Measurements from ENCODE around the gene RIPK4. TPM values are rescaled to one million over a fixed set of nuclear protein-coding genes. Genes with fewer than 3 reads are reported as not detected.
A peak's percentile ranks its signal among the peaks of the same experiment; 100 is the strongest.
"Not testable (repeated sequence)": the region's sequence is repeated elsewhere in the genome, so short reads cannot be mapped to it uniquely, and the experiment has no call there.

RIPK4 gene
- total and polyA plus RNA-seq, 8 donors, result 8.7 to 37.6 (median 21.2) TPM

DNA sequence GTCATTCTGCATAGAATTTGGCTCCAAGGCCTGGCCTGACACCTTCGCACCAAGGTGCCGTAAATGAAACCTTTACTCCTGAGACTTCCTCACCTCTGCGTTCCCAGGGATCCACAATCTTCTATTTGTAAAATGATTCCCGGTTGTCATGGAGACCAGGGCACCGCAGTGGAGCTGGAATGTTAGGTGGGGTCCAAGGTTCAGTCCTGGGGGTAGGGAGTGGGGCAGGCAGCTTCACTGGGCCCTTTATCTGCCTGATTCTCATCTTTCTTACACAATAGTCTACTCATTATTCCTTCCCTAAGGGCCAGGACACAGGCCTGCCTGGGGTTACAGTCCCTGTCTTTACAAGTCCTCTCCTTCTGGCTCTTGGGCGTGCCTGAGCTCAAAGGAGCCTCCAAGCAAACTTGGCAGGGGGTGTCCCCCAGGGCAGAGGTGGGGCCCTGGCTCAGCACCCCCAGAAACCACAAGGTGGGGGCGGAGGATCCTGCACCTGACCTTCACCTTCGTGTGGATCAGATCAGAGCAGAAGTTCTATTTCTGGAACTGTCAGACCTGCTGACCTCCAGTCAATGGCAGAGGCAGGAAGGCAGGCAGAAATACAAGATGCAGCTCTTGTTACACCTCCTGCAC, 51.1 kb downstream of the RIPK4 start:
- H3K36me3 ChIP-seq, result no peaks in the 10 kb centered on the region
- DNase-seq, result peak in 1 of 2 donors; percentile 94
- H3K4me1 ChIP-seq, result peaks cover 11 to 34% (median 18%) of the 10 kb centered on the region in 4 donors
- TF ChIP-seq, protein P1, sequence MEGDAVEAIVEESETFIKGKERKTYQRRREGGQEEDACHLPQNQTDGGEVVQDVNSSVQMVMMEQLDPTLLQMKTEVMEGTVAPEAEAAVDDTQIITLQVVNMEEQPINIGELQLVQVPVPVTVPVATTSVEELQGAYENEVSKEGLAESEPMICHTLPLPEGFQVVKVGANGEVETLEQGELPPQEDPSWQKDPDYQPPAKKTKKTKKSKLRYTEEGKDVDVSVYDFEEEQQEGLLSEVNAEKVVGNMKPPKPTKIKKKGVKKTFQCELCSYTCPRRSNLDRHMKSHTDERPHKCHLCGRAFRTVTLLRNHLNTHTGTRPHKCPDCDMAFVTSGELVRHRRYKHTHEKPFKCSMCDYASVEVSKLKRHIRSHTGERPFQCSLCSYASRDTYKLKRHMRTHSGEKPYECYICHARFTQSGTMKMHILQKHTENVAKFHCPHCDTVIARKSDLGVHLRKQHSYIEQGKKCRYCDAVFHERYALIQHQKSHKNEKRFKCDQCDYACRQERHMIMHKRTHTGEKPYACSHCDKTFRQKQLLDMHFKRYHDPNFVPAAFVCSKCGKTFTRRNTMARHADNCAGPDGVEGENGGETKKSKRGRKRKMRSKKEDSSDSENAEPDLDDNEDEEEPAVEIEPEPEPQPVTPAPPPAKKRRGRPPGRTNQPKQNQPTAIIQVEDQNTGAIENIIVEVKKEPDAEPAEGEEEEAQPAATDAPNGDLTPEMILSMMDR (IDR thresholded peaks at IDR 0.05), result no peak
- TF ChIP-seq POLR2A (IDR thresholded peaks at IDR 0.05) (no peak), POLR2AphosphoS5 (IDR thresholded peaks at IDR 0.05) (no peak), EP300 (IDR thresholded peaks at IDR 0.05) (no peak)
- no peak overlapping the region for H3K4me3 ChIP-seq
- no peaks in the 10 kb centered on the region for H3K9me3 ChIP-seq
- 34 to 61% (median 43%) methylated on average over 8 of the region's 8 CpGs for WGBS, 5 donors
- intact Hi-C loops (cut with DNase I; ENCODE audit: low total_unique reads), result no loop called here
- H3K27ac ChIP-seq, result peak overlapping the region in 3 of 5 donors; percentile 1 to 54 (median 14)
- H3K27me3 ChIP-seq, result peaks cover 0 to 57% (median 8%) of the 10 kb centered on the region in 3 donors

DNA sequence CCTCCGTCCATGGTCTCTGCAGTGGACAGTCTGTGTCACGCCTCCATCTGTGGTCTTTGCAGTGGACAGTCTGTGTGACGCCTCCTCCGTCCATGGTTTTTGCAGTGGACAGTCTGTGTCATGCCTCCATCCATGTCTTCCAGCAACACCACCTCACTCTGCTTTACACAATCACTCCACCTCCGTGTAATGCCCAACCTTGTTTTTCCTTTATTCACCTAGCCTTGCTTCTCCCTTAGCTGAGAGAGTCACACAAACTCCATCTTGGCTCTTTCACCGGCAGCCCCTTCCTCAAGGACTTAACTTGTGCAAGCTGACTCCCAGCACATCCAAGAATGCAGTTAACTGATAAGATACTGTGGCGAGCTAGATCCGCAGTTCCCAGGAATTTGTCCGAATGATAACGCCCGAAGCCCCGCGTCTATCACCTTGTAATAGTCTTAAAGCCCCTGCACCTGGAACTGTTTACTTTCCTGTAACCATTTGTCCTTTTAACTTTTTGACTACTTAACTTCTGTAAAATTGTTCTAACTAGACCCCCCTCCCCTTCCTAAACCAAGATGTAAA, 52.5 kb downstream of the RIPK4 start:
- peak overlapping the region in 1 of 5 donors; percentile 4 for H3K27ac ChIP-seq
- WGBS, 5 donors, result 44 to 54% (median 51%) methylated on average over 12 to 13 of the region's 13 CpGs
- H3K36me3 ChIP-seq; intact Hi-C loops (cut with DNase I; ENCODE audit: low total_unique reads); H3K9me3 ChIP-seq; DNase-seq; H3K4me3 ChIP-seq: not testable (repeated sequence)
- H3K4me1 ChIP-seq, result peaks cover 14 to 38% (median 20%) of the 10 kb centered on the region in 4 donors
- H3K27me3 ChIP-seq, result peaks cover 0 to 65% (median 8%) of the 10 kb centered on the region in 3 donors

- H3K4me3 ChIP-seq, result no peak overlapping the region
- 63 to 74% (median 66%) methylated on average over 10 to 22 of the region's 22 CpGs for WGBS, 5 donors
- no peaks in the 10 kb centered on the region for H3K9me3 ChIP-seq
- intact Hi-C loops (cut with DNase I; ENCODE audit: low total_unique reads), result no loop called here
- H3K27me3 ChIP-seq, result peaks cover 0 to 65% (median 8%) of the 10 kb centered on the region in 3 donors
- peak in 1 of 2 donors; percentile 62 for DNase-seq
- peaks cover 14 to 38% (median 20%) of the 10 kb centered on the region in 4 donors for H3K4me1 ChIP-seq
- H3K36me3 ChIP-seq, result no peaks in the 10 kb centered on the region
- TF ChIP-seq POLR2AphosphoS5 (IDR thresholded peaks at IDR 0.05), result no peak
- TF ChIP-seq EP300 (IDR thresholded peaks at IDR 0.05), result no peak
- no peak for TF ChIP-seq POLR2A (IDR thresholded peaks at IDR 0.05)
- TF ChIP-seq, protein P1 (IDR thresholded peaks at IDR 0.05), result no peak
- peak overlapping the region in 1 of 5 donors; percentile 4 for H3K27ac ChIP-seq
These were observed 53.2 kb downstream of the RIPK4 start for GRCh38 chr21:41713495-41714281.

DNA sequence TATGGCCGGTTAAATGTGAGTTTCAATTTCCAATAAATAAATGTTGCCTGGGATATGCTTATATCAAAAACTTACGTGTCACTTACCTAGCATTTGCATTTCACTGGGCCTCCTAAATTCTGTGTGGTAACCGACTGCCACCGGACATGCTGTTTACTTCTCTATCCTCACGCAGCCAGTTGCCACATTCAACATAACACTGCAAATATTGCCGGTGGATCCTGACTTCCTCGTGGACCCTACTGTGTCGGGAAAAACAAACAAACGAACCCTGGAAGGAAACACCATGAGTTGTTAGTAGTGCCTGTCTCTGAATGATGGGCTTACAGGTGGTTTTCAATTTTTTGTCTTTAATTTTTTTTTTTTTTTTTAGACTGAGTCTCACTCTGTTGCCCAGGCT, 54.1 kb downstream of the RIPK4 start:
- 7 to 29% (median 17%) methylated on average over 9 of the region's 9 CpGs for WGBS, 5 donors
- Histone ChIP-seq H3K36me3 (no peaks in the 10 kb centered on the region), H3K27ac (peak overlapping the region; percentile 4 to 81 (median 74)), H3K4me3 (no peak overlapping the region), H3K4me1 (peaks cover 14 to 38% (median 20%) of the 10 kb centered on the region in 4 donors), H3K9me3 (no peaks in the 10 kb centered on the region), H3K27me3 (peaks cover 0 to 65% (median 8%) of the 10 kb centered on the region in 3 donors)
- no peak for DNase-seq
- TF ChIP-seq POLR2A (IDR thresholded peaks at IDR 0.05), result no peak
- intact Hi-C loops (cut with DNase I; ENCODE audit: low total_unique reads), result no loop called here

DNA sequence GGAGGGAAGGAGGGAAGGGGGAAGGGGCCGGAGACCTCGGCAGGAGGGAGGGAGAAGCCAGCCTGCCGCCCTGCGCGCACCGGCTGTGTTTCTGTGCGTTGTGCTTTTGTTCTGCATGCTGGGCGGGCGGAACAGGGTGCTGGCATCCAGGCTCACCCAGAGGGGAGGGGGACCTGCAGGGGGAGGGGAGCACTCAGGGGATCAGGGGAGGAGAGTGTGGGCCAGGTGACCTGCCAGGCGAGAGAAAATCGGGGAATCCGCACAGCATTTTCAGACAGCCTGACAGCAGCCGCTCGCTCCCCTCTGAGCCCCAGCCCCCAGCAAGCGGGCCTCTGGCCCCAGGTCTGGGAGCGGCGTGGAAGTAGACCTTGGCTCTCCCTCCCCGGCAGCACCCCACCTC, 54.7 kb downstream of the RIPK4 start:
- TF ChIP-seq EP300 (IDR thresholded peaks at IDR 0.05) (no peak), POLR2AphosphoS5 (IDR thresholded peaks at IDR 0.05) (no peak), POLR2A (IDR thresholded peaks at IDR 0.05) (no peak)
- TF ChIP-seq, protein P1 (IDR thresholded peaks at IDR 0.05), result no peak
- Histone ChIP-seq H3K27ac (peak overlapping the region; percentile 53 to 81 (median 77)), H3K9me3 (no peaks in the 10 kb centered on the region), H3K27me3 (peaks cover 0 to 61% (median 8%) of the 10 kb centered on the region in 3 donors), H3K4me1 (peaks cover 14 to 38% (median 20%) of the 10 kb centered on the region in 4 donors), H3K4me3 (no peak overlapping the region), H3K36me3 (no peaks in the 10 kb centered on the region)
- intact Hi-C loops (cut with DNase I; ENCODE audit: low total_unique reads), result no loop called here
- peak in 1 of 2 donors; percentile 66 for DNase-seq
- WGBS, 5 donors, result 11 to 34% (median 17%) methylated on average over 15 to 18 of the region's 18 CpGs
